HepG2 (cell line): ENCODE results near the gene IRF2. TPM values are rescaled to one million over a fixed set of nuclear protein-coding genes. Genes with fewer than 3 reads are reported as not detected.
A peak's percentile ranks its signal among the peaks of the same experiment; 100 is the strongest.

Experiments
- BRD4 ChIP-seq: sonication (generic); formaldehyde crosslinking; IDR thresholded peaks from 2 replicates; pipeline ENCODE4 v1.4.0; 2020; ENCODE audit warnings: missing genetic modification reagents
- DMAP1 ChIP-seq: IDR thresholded peaks from 2 replicates; pipeline ENCODE4 v1.6.1; 2016
- FOXA3 ChIP-seq: IDR thresholded peaks from 2 replicates; pipeline ENCODE4 v1.6.1; 2016; ENCODE audit warnings: missing genetic modification reagents, missing compliant biosample characterization
- GABPB1 ChIP-seq: IDR thresholded peaks from 2 replicates; pipeline ENCODE4 v1.6.1; 2016; ENCODE audit warnings: mild to moderate bottlenecking, missing genetic modification reagents, moderate library complexity, missing compliant biosample characterization
- PAX8 ChIP-seq: sonication (generic); formaldehyde crosslinking; IDR thresholded peaks from 2 replicates; pipeline ENCODE4 v1.8.0; 2022; ENCODE audit warnings: mild to moderate bottlenecking, missing genetic modification reagents, borderline replicate concordance
- ZNF343 ChIP-seq: sonication (generic); formaldehyde crosslinking; IDR thresholded peaks from 2 replicates; pipeline ENCODE4 v1.4.0; 2020; ENCODE audit warnings: mild to moderate bottlenecking, missing genetic modification reagents
- ZNF646 ChIP-seq: sonication (generic); formaldehyde crosslinking; IDR thresholded peaks from 2 replicates; pipeline ENCODE4 v1.9.0; 2021; ENCODE audit warnings: mild to moderate bottlenecking, missing genetic modification reagents
- ZNF674 ChIP-seq: sonication (generic); formaldehyde crosslinking; IDR thresholded peaks from 2 replicates; pipeline ENCODE4 v1.5.0; 2020; ENCODE audit warnings: low read depth, mild to moderate bottlenecking, missing genetic modification reagents
- polyA plus RNA-seq, 8 experiments: library from polyadenylated mRNA; depleted of rRNA in 3 of 8; stranded (reverse) in 7 of 8; unstranded in 1 of 8; fragments of >200 nt; fragmentation: Illumina TruSeq in 4 of 8; extraction: Trizol in 4 of 8; gene quantifications; 2 replicates each; pipeline versions ENCODE4 v1.2.1 to v1.2.3, GENCODE V29; 2011 to 2016; ENCODE audit warnings: low read depth in 4 of 8, missing spikeins in 1 of 8, mixed read lengths in 1 of 8; ENCODE audit not compliant: insufficient read depth in 1 of 8
- total RNA-seq, 5 experiments: library from RNA; depleted of rRNA; stranded (reverse); fragments of >200 nt; fragmentation: Illumina TruSeq; extraction: Trizol; gene quantifications; 2 replicates each; pipeline ENCODE4 v1.2.3, GENCODE V29; 2016; ENCODE audit warnings: low read depth in 1 of 5
- TF ChIP-seq, protein P1 (sequence below): IDR thresholded peaks from 2 replicates; pipeline ENCODE4 v1.6.1; 2012; ENCODE audit warnings: low read depth, low read length, improper control_type of control experiment
- TF ChIP-seq, protein P2 (sequence below): IDR thresholded peaks from 2 replicates; pipeline ENCODE4 v1.6.1; 2016
- TF ChIP-seq, protein P3 (sequence below): IDR thresholded peaks from 2 replicates; pipeline ENCODE4 v1.6.1; 2018; ENCODE audit warnings: missing genetic modification reagents, mild to moderate bottlenecking, missing compliant biosample characterization
- TF ChIP-seq, protein P4 (sequence below): sonication (generic); formaldehyde crosslinking; IDR thresholded peaks from 2 replicates; pipeline ENCODE4 v1.5.1; 2020; ENCODE audit warnings: mild to moderate bottlenecking, missing genetic modification reagents, borderline replicate concordance

The IRF2 gene
- total and polyA plus RNA-seq, 2 of the 13 experiments (the other 11 are each of a cell fraction or from before 2014, with no cell fraction given), result 15.5 to 28.8 TPM

GRCh38 chr4:184439856-184440594 lies 34.3 kb downstream of the IRF2 start (continued):
- TF ChIP-seq ZNF646 (CRISPR knock-in tag) (0 out of 2 replicates have a peak, but pooled peaks have one; percentile 15), BRD4 (CRISPR knock-in tag) (0 out of 2 replicates have a peak, but pooled peaks have one; percentile 46), FOXA3 (CRISPR knock-in tag) (peak; percentile 45), PAX8 (CRISPR knock-in tag) (0 out of 2 replicates have a peak, but pooled peaks have one; percentile 42), ZNF674 (CRISPR knock-in tag) (0 out of 2 replicates have a peak, but pooled peaks have one; percentile 10), ZNF343 (peak; percentile 59; the same call in 1 of the 2 replicates), DMAP1 (CRISPR knock-in tag) (peak; percentile 53; the same call in 1 of the 2 replicates), GABPB1 (CRISPR knock-in tag) (0 out of 2 replicates have a peak, but pooled peaks have one; percentile 12)
- TF ChIP-seq, protein P1, sequence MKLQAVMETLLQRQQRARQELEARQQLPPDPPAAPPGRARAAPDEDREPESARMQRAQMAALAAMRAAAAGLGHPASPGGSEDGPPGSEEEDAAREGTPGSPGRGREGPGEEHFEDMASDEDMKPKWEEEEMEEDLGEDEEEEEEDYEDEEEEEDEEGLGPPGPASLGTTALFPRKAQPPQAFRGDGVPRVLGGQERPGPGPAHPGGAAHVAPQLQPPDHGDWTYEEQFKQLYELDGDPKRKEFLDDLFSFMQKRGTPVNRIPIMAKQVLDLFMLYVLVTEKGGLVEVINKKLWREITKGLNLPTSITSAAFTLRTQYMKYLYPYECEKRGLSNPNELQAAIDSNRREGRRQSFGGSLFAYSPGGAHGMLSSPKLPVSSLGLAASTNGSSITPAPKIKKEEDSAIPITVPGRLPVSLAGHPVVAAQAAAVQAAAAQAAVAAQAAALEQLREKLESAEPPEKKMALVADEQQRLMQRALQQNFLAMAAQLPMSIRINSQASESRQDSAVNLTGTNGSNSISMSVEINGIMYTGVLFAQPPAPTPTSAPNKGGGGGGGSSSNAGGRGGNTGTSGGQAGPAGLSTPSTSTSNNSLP, result 0 out of 2 replicates have a peak, but pooled peaks have one; percentile 32
- TF ChIP-seq, protein P2, sequence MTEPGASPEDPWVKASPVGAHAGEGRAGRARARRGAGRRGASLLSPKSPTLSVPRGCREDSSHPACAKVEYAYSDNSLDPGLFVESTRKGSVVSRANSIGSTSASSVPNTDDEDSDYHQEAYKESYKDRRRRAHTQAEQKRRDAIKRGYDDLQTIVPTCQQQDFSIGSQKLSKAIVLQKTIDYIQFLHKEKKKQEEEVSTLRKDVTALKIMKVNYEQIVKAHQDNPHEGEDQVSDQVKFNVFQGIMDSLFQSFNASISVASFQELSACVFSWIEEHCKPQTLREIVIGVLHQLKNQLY (CRISPR knock-in tag), result no peak
- TF ChIP-seq, protein P3, sequence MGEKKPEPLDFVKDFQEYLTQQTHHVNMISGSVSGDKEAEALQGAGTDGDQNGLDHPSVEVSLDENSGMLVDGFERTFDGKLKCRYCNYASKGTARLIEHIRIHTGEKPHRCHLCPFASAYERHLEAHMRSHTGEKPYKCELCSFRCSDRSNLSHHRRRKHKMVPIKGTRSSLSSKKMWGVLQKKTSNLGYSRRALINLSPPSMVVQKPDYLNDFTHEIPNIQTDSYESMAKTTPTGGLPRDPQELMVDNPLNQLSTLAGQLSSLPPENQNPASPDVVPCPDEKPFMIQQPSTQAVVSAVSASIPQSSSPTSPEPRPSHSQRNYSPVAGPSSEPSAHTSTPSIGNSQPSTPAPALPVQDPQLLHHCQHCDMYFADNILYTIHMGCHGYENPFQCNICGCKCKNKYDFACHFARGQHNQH (CRISPR knock-in tag), result no peak
- TF ChIP-seq, protein P4, sequence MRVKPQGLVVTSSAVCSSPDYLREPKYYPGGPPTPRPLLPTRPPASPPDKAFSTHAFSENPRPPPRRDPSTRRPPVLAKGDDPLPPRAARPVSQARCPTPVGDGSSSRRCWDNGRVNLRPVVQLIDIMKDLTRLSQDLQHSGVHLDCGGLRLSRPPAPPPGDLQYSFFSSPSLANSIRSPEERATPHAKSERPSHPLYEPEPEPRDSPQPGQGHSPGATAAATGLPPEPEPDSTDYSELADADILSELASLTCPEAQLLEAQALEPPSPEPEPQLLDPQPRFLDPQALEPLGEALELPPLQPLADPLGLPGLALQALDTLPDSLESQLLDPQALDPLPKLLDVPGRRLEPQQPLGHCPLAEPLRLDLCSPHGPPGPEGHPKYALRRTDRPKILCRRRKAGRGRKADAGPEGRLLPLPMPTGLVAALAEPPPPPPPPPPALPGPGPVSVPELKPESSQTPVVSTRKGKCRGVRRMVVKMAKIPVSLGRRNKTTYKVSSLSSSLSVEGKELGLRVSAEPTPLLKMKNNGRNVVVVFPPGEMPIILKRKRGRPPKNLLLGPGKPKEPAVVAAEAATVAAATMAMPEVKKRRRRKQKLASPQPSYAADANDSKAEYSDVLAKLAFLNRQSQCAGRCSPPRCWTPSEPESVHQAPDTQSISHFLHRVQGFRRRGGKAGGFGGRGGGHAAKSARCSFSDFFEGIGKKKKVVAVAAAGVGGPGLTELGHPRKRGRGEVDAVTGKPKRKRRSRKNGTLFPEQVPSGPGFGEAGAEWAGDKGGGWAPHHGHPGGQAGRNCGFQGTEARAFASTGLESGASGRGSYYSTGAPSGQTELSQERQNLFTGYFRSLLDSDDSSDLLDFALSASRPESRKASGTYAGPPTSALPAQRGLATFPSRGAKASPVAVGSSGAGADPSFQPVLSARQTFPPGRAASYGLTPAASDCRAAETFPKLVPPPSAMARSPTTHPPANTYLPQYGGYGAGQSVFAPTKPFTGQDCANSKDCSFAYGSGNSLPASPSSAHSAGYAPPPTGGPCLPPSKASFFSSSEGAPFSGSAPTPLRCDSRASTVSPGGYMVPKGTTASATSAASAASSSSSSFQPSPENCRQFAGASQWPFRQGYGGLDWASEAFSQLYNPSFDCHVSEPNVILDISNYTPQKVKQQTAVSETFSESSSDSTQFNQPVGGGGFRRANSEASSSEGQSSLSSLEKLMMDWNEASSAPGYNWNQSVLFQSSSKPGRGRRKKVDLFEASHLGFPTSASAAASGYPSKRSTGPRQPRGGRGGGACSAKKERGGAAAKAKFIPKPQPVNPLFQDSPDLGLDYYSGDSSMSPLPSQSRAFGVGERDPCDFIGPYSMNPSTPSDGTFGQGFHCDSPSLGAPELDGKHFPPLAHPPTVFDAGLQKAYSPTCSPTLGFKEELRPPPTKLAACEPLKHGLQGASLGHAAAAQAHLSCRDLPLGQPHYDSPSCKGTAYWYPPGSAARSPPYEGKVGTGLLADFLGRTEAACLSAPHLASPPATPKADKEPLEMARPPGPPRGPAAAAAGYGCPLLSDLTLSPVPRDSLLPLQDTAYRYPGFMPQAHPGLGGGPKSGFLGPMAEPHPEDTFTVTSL, result peak; percentile 59; the same call in 1 of the 2 replicates
